ENCODE results near the gene TACR3. TPM values are rescaled to one million over a fixed set of nuclear protein-coding genes. Genes with fewer than 3 reads are reported as not detected.

The TACR3 gene
- total RNA-seq: under 0.01 TPM in 1 of 2 replicates, not detected in the other

GRCh38 chr4:103719830-103720207 is at the start of gene TACR3:
TSS of gene TACR3 (minus strand) at chr4:103719985. CDS start at chr4:103719675, 310 bp downstream.

